T-cell (primary cell): ENCODE measurements around the gene FKTN. TPM values are rescaled to one million over a fixed set of nuclear protein-coding genes. Genes with fewer than 3 reads are reported as not detected.
"Not testable (repeated sequence)": the region's sequence is repeated elsewhere in the genome, so short reads cannot be mapped to it uniquely, and the experiment has no call there.

Source experiments
- ATAC-seq, 4 experiments: fragments of 200-7000 bp in 3 of 4; fragments of 150-1000 bp in 1 of 4; cut with Tn5 transposase; replicated peaks in 1 of 4; 1 replicate in 3 of 4; 2 replicates in 1 of 4; pipeline ENCODE4 v1.10.0; 2021; ENCODE audit warnings: moderate library complexity in 3 of 4, mild to moderate bottlenecking in 2 of 4, moderate number of reproducible peaks in 1 of 4
- CTCF ChIA-PET, 2 donors: fragments of 300-600 bp; sonication (Branson Sonifier 250); formaldehyde crosslinking; loops; one replicate each; lab custom pipeline; 2022; ENCODE audit warnings: antibody characterized with exemption in 2 of 2; lab: Charles Lee
- POLR2A ChIA-PET, 2 donors: fragments of 300-600 bp; sonication (Branson Sonifier 250); formaldehyde crosslinking; loops; one replicate each; lab custom pipeline; 2022; ENCODE audit warnings: antibody characterized with exemption in 2 of 2; lab: Charles Lee
- DNase-seq, 35 experiments: peaks; one replicate each; pipeline versions ENCODE4 v3.0.0 to v3.0.0-alpha.2; 2013 to 2023
- H3K27ac ChIP-seq: one replicate; pipeline ENCODE4 v1.5.1; 2013; ENCODE audit warnings: low read length
- H3K27me3 ChIP-seq, 2 experiments: replicated peaks in 1 of 2; 1 replicate in 1 of 2; 2 replicates in 1 of 2; pipeline versions ENCODE4 v1.6.1 to v1.7.0; 2013; ENCODE audit warnings: low read length in 1 of 2, mixed read lengths in 1 of 2; ENCODE audit not compliant: control insufficient read depth in 2 of 2, insufficient read depth in 2 of 2; ENCODE audit errors: extremely low read depth in 1 of 2
- H3K36me3 ChIP-seq, 2 donors: 1 replicate in 1 of 2; 2 replicates in 1 of 2; pipeline versions ENCODE4 v1.6.1 to v1.7.0; 2013; ENCODE audit warnings: low read length in 1 of 2; ENCODE audit not compliant: control insufficient read depth in 2 of 2, insufficient read depth in 1 of 2; ENCODE audit errors: extremely low read depth in 1 of 2
- H3K4me1 ChIP-seq, 2 experiments: 1 replicate in 1 of 2; 2 replicates in 1 of 2; pipeline versions ENCODE4 v1.6.1 to v1.7.0; 2013; ENCODE audit warnings: low read length in 2 of 2, mixed read lengths in 1 of 2; ENCODE audit not compliant: insufficient read depth in 2 of 2, control insufficient read depth in 1 of 2; ENCODE audit errors: extremely low read depth in 1 of 2
- H3K4me3 ChIP-seq, 2 donors: 1 replicate in 1 of 2; 2 replicates in 1 of 2; pipeline versions ENCODE4 v1.5.1 to v1.7.0; 2013; ENCODE audit warnings: mild to moderate bottlenecking in 2 of 2, low read length in 1 of 2, moderate library complexity in 1 of 2; ENCODE audit not compliant: control insufficient read depth in 1 of 2; ENCODE audit errors: extremely low read depth in 1 of 2
- H3K9me3 ChIP-seq: 2 replicates; pipeline ENCODE4 v1.7.0; 2013
- H3K27ac Mint-ChIP-seq, 2 donors: one replicate each; pipeline ENCODE4 v1.8.0; 2020 to 2021; ENCODE audit warnings: mild to moderate bottlenecking in 2 of 2, mixed read lengths in 2 of 2
- H3K27me3 Mint-ChIP-seq, 2 donors: one replicate each; pipeline ENCODE4 v1.8.0; 2021 to 2022; ENCODE audit warnings: mixed read lengths in 2 of 2
- H3K36me3 Mint-ChIP-seq: one replicate; pipeline ENCODE4 v1.8.0; 2021; ENCODE audit warnings: mixed read lengths
- H3K4me1 Mint-ChIP-seq, 3 donors: one replicate each; pipeline ENCODE4 v1.8.0; 2020 to 2022; ENCODE audit warnings: mixed read lengths in 3 of 3, mild to moderate bottlenecking in 1 of 3
- H3K4me3 Mint-ChIP-seq, 3 donors: one replicate each; pipeline ENCODE4 v1.8.0; 2020 to 2022; ENCODE audit warnings: mild to moderate bottlenecking in 3 of 3, mixed read lengths in 3 of 3, moderate library complexity in 3 of 3
- H3K9me3 Mint-ChIP-seq, 3 donors: one replicate each; pipeline ENCODE4 v1.8.0; 2020 to 2022; ENCODE audit warnings: mixed read lengths in 3 of 3
- WGBS: methylation state at CpG from one replicate; pipeline ENCODE4 v1.1.5; 2013; ENCODE audit warnings: missing lambda C conversion rate; ENCODE audit not compliant: insufficient coverage; 5-methylcytosine and 5-hydroxymethylcytosine counted together
- total RNA-seq, 35 experiments: library from RNA in 6 of 35; stranded (reverse) in 6 of 35; fragments of 120-200 nt in 1 of 35; gene quantifications; one replicate each; pipeline versions ENCODE4 v1.2.1 to v1.2.4 and lab custom pipeline; 2013 to 2026

The FKTN gene
- total RNA-seq (10 to 100 TPM in 2 of 5 donors, 1 to 10 TPM in 3; 7.4 to 12.5 (median 10.0) TPM), total RNA-seq (lab: John Stamatoyannopoulos, UW) (9.0 to 56.7 (median 29.0) reads per million in 29 experiments)
- total RNA-seq (2013) = 16.5 TPM

- 0% methylated on average over 35 of the region's 49 CpGs for WGBS
- H3K27me3 Mint-ChIP-seq = no peaks in the 10 kb centered on the region
- no peaks in the 10 kb centered on the region for H3K9me3 ChIP-seq
Measured at GRCh38 chr9:105557804-105558610, at the start of gene FKTN. Gene FKTN, plus strand, starts transcription at chr9:105558131. Its CDS starts 16,902 bp downstream, at chr9:105575033.

GRCh38 chr9:105508530-105508929 lies 49.4 kb upstream of the FKTN start:
- POLR2A ChIA-PET = no interaction called here
- H3K27ac Mint-ChIP-seq = no peak overlapping the region
- 67% methylated on average over 1 of the region's 2 CpGs for WGBS
- CTCF ChIA-PET = no interaction called here
- H3K4me3 ChIP-seq = no peak overlapping the region
- no peaks in the 10 kb centered on the region for H3K27me3 Mint-ChIP-seq
- no peaks in the 10 kb centered on the region for H3K4me1 Mint-ChIP-seq
- no peaks in the 10 kb centered on the region for H3K4me1 ChIP-seq
- no peaks in the 10 kb centered on the region for H3K9me3 ChIP-seq
- DNase-seq = no peak
- no peak overlapping the region for H3K27ac ChIP-seq
- H3K36me3 ChIP-seq = no peaks in the 10 kb centered on the region
- H3K4me3 Mint-ChIP-seq = no peak overlapping the region
- H3K36me3 Mint-ChIP-seq = no peaks in the 10 kb centered on the region
- H3K9me3 Mint-ChIP-seq = no peaks in the 10 kb centered on the region
- H3K27me3 ChIP-seq = no peaks in the 10 kb centered on the region
- no peak for ATAC-seq

More at GRCh38 chr9:105557804-105558610, at the start of gene FKTN:
- H3K27ac Mint-ChIP-seq = peak within 1 kb of the TSS; percentile 73 to 90
- peak within 1 kb of the TSS; percentile 27 for H3K27ac ChIP-seq
- H3K4me3 Mint-ChIP-seq = peak within 1 kb of the TSS; percentile 89 to 96 (median 96)
- H3K4me1 ChIP-seq = peaks cover 6 to 10% of the 10 kb centered on the region in 2 experiments
- CTCF ChIA-PET = interaction anchor here in 1 of 2 donors (0.7 kb wide), 1 partner anchor 39 kb away, joined by 6 read pairs; no protein-coding TSS in a partner anchor
- peak within 1 kb of the TSS; percentile 91 to 99 for H3K4me3 ChIP-seq
- POLR2A ChIA-PET = no interaction called here
- no peaks in the 10 kb centered on the region for H3K36me3 ChIP-seq
- DNase-seq (peak; percentile 61 to 86 (median 75)), ATAC-seq (peak; percentile 94 to 98 (median 96))
- peaks cover 21% of the 10 kb centered on the region for H3K36me3 Mint-ChIP-seq
- H3K27me3 ChIP-seq = no peaks in the 10 kb centered on the region
- H3K4me1 Mint-ChIP-seq = peaks cover 20 to 28% (median 24%) of the 10 kb centered on the region in 3 donors
- H3K9me3 Mint-ChIP-seq = peaks cover 8 to 13% (median 10%) of the 10 kb centered on the region in 3 donors

- ChIA-PET CTCF (no interaction called here), POLR2A (no interaction called here)
- ATAC-seq = no peak
- Mint-ChIP-seq H3K4me1 (no peaks in the 10 kb centered on the region), H3K36me3 (no peaks in the 10 kb centered on the region), H3K4me3 (no peak overlapping the region), H3K27me3 (no peaks in the 10 kb centered on the region), H3K9me3 (no peaks in the 10 kb centered on the region), H3K27ac (no peak overlapping the region)
- H3K4me3 ChIP-seq = no peak overlapping the region
- H3K27ac ChIP-seq = no peak overlapping the region
- 60% methylated on average over 1 of the region's 1 CpG for WGBS
- H3K9me3 ChIP-seq = no peaks in the 10 kb centered on the region
- DNase-seq = no peak
- H3K4me1 ChIP-seq = no peaks in the 10 kb centered on the region
- no peaks in the 10 kb centered on the region for H3K36me3 ChIP-seq
- no peaks in the 10 kb centered on the region for H3K27me3 ChIP-seq
Measured at GRCh38 chr9:105510024-105510423, 47.9 kb upstream of the FKTN start.

GRCh38 chr9:105511446-105511845 lies 46.5 kb upstream of the FKTN start:
- Histone ChIP-seq H3K36me3 (no peaks in the 10 kb centered on the region), H3K27ac (no peak overlapping the region), H3K4me3 (no peak overlapping the region), H3K9me3 (no peaks in the 10 kb centered on the region), H3K27me3 (peaks cover 0 to 8% of the 10 kb centered on the region in 2 experiments), H3K4me1 (no peaks in the 10 kb centered on the region)
- Mint-ChIP-seq H3K4me3 (no peak overlapping the region), H3K27me3 (no peaks in the 10 kb centered on the region), H3K9me3 (no peaks in the 10 kb centered on the region), H3K36me3 (no peaks in the 10 kb centered on the region), H3K4me1 (no peaks in the 10 kb centered on the region), H3K27ac (no peak overlapping the region)
- no peak for ATAC-seq
- POLR2A ChIA-PET = interaction anchor here in 1 of 2 donors (0.6 kb wide), 2 partner anchors 376 to 584 kb away, joined by 3 to 7 read pairs; no protein-coding TSS in a partner anchor
- CTCF ChIA-PET = interaction anchor here in 1 of 2 donors (0.7 kb wide), 1 partner anchor 1699 kb away, joined by 4 read pairs; no protein-coding TSS in a partner anchor
- no peak for DNase-seq

GRCh38 chr9:105515811-105516413 lies 42.0 kb upstream of the FKTN start:
- Mint-ChIP-seq H3K9me3 (no peaks in the 10 kb centered on the region), H3K27ac (no peak overlapping the region), H3K4me3 (no peak overlapping the region), H3K36me3 (no peaks in the 10 kb centered on the region), H3K27me3 (peaks cover 0 to 3% of the 10 kb centered on the region in 2 donors), H3K4me1 (no peaks in the 10 kb centered on the region)
- H3K9me3 ChIP-seq = no peaks in the 10 kb centered on the region
- DNase-seq (no peak), ATAC-seq (no peak)
- 87% methylated on average over 9 of the region's 11 CpGs for WGBS
- peaks cover 0 to 8% of the 10 kb centered on the region in 2 experiments for H3K27me3 ChIP-seq
- CTCF ChIA-PET = interaction anchor here in 1 of 2 donors (0.6 kb wide), 1 partner anchor 26 kb away, joined by 4 read pairs; no protein-coding TSS in a partner anchor
- no peaks in the 10 kb centered on the region for H3K36me3 ChIP-seq
- H3K27ac ChIP-seq = no peak overlapping the region
- no peaks in the 10 kb centered on the region for H3K4me1 ChIP-seq
- no peak overlapping the region for H3K4me3 ChIP-seq
- POLR2A ChIA-PET = no interaction called here

GRCh38 chr9:105519710-105520369 lies 38.1 kb upstream of the FKTN start:
- H3K27ac Mint-ChIP-seq, POLR2A ChIA-PET, H3K27me3 ChIP-seq, H3K4me1 Mint-ChIP-seq, H3K36me3 ChIP-seq, H3K27me3 Mint-ChIP-seq, CTCF ChIA-PET, H3K4me3 Mint-ChIP-seq, H3K9me3 ChIP-seq, H3K36me3 Mint-ChIP-seq, H3K9me3 Mint-ChIP-seq, H3K4me1 ChIP-seq: not testable (repeated sequence)
- DNase-seq = peak in 16 of 35 experiments; percentile 1 to 41 (median 10)
- Histone ChIP-seq H3K4me3 (peak overlapping the region in 1 of 2 donors; percentile 23), H3K27ac (peak overlapping the region; percentile 38)
- 94% methylated on average over 30 of the region's 43 CpGs for WGBS
- ATAC-seq = peak; percentile 66 to 97 (median 83)
